Peyer's patch (tissue), 4 donors: Measurements from ENCODE around the gene COL4A6.

Experiments
- CTCF ChIP-seq, 6 experiments: fragments of 450-650 bp in 4 of 6; fragments of 200-600 bp in 2 of 6; sonication (generic) in 1 of 6; IDR thresholded peaks; one replicate each; pipeline ENCODE4 v1.5.1; 2017 to 2019; ENCODE audit warnings: antibody characterized with exemption in 6 of 6, mild to moderate bottlenecking in 3 of 6, moderate library complexity in 1 of 6
- POLR2A ChIP-seq, 2 donors: fragments of 450-650 bp; IDR thresholded peaks; one replicate each; pipeline ENCODE4 v1.5.1; 2017; ENCODE audit warnings: antibody characterized with exemption in 2 of 2, mild to moderate bottlenecking in 2 of 2, moderate library complexity in 2 of 2

- TF ChIP-seq CTCF (IDR thresholded peaks at IDR 0.05) (peak in 5 of 6 experiments; percentile 4 to 29 (median 28)), POLR2A (IDR thresholded peaks at IDR 0.05) (no peak)
Measured at GRCh38 chrX:108199691-108200090, 238.5 kb downstream of the COL4A6 start.
